ENCODE data around the gene SLC25A51.

SLC25A51 gene

GRCh38 chr9:37903647-37904444 lies at the start of gene SLC25A51:
SLC25A51 (minus strand) TSS chr9:37904127; CDS start chr9:37888550, 15,577 bp downstream.
- FAIRE-seq, result no peak

- FAIRE-seq, result no peak
Measured at GRCh38 chr9:37953206-37953774, 49.4 kb upstream of the SLC25A51 start.

- no peak for FAIRE-seq
Measured at GRCh38 chr9:37952731-37953130, 48.8 kb upstream of the SLC25A51 start.

- FAIRE-seq, result no peak
Measured at GRCh38 chr9:37951671-37952449, 47.9 kb upstream of the SLC25A51 start.

GRCh38 chr9:37950561-37950960 lies 46.6 kb upstream of the SLC25A51 start:
- no peak for FAIRE-seq

- no peak for FAIRE-seq
Measured at GRCh38 chr9:37949576-37949975, 45.6 kb upstream of the SLC25A51 start.

- no peak for FAIRE-seq
Measured at GRCh38 chr9:37948417-37948980, 44.6 kb upstream of the SLC25A51 start.

GRCh38 chr9:37947977-37948376 lies 44.0 kb upstream of the SLC25A51 start:
- FAIRE-seq, result no peak

GRCh38 chr9:37947471-37947870 lies 43.5 kb upstream of the SLC25A51 start:
- FAIRE-seq, result no peak

GRCh38 chr9:37946971-37947370 lies 43.0 kb upstream of the SLC25A51 start:
- FAIRE-seq, result no peak

GRCh38 chr9:37946041-37946440 lies 42.1 kb upstream of the SLC25A51 start:
- no peak for FAIRE-seq

- FAIRE-seq, result no peak
Measured at GRCh38 chr9:37944671-37945481, 40.9 kb upstream of the SLC25A51 start.

GRCh38 chr9:37944266-37944650 lies 40.3 kb upstream of the SLC25A51 start:
- no peak for FAIRE-seq

GRCh38 chr9:37943345-37944265 lies 39.7 kb upstream of the SLC25A51 start:
- no peak for FAIRE-seq

GRCh38 chr9:37942621-37943344 lies 38.9 kb upstream of the SLC25A51 start:
- FAIRE-seq, result no peak

- no peak for FAIRE-seq
Measured at GRCh38 chr9:37941253-37941652, 37.3 kb upstream of the SLC25A51 start.

- no peak for FAIRE-seq
Measured at GRCh38 chr9:37939575-37940095, 35.7 kb upstream of the SLC25A51 start.

GRCh38 chr9:37938121-37938891 lies 34.4 kb upstream of the SLC25A51 start:
- no peak for FAIRE-seq

GRCh38 chr9:37937366-37937765 lies 33.4 kb upstream of the SLC25A51 start:
- FAIRE-seq, result no peak

- FAIRE-seq, result no peak
Measured at GRCh38 chr9:37936965-37937364, 33.0 kb upstream of the SLC25A51 start.
